NCI-H446 (cell line): ENCODE data around the gene SDC4.

Experiments used
- DNase-seq, 2 experiments: peaks; one replicate each; lab custom pipeline; 2025; lab: John Stamatoyannopoulos, UW

The SDC4 gene

GRCh38 chr20:45347936-45348778 is at the start of gene SDC4:
TSS of gene SDC4 (minus strand) at chr20:45348424. CDS start at chr20:45348384, 40 bp downstream.
- DNase-seq, result no peak

GRCh38 chr20:45395114-45395415 is 46.8 kb upstream of the SDC4 start:
- DNase-seq, result no peak

- no peak for DNase-seq
These were observed 46.2 kb upstream of the SDC4 start for GRCh38 chr20:45394221-45395113.

- DNase-seq, result no peak
These were observed 44.5 kb upstream of the SDC4 start for GRCh38 chr20:45392733-45393132.

GRCh38 chr20:45391559-45391958 is 43.3 kb upstream of the SDC4 start:
- no peak for DNase-seq

GRCh38 chr20:45390931-45391330 is 42.7 kb upstream of the SDC4 start:
- no peak for DNase-seq

GRCh38 chr20:45387274-45387673 is 39.0 kb upstream of the SDC4 start:
- DNase-seq, result no peak

GRCh38 chr20:45378191-45378590 is 30.0 kb upstream of the SDC4 start, which contains the start of gene TP53TG5:
TSS of gene TP53TG5 (minus strand) at chr20:45378325. CDS start at chr20:45378236, 89 bp downstream.
- no peak for DNase-seq

- DNase-seq, result no peak
These were observed 29.0 kb upstream of the SDC4 start for GRCh38 chr20:45377269-45377668.

GRCh38 chr20:45374966-45375365 is 26.7 kb upstream of the SDC4 start:
- no peak for DNase-seq

GRCh38 chr20:45374101-45374467 is 25.9 kb upstream of the SDC4 start:
- no peak for DNase-seq

GRCh38 chr20:45373353-45374100 is 25.3 kb upstream of the SDC4 start:
- peak; percentile 6 to 38 for DNase-seq

- no peak for DNase-seq
These were observed 24.6 kb upstream of the SDC4 start for GRCh38 chr20:45372646-45373352.

- no peak for DNase-seq
These were observed 24.0 kb upstream of the SDC4 start for GRCh38 chr20:45372241-45372640.

- DNase-seq, result no peak
These were observed 22.4 kb upstream of the SDC4 start for GRCh38 chr20:45370571-45371160.

- DNase-seq, result no peak
These were observed 20.2 kb upstream of the SDC4 start for GRCh38 chr20:45368221-45368980.

GRCh38 chr20:45367126-45367525 is 18.9 kb upstream of the SDC4 start:
- no peak for DNase-seq

- DNase-seq, result no peak
These were observed 18.4 kb upstream of the SDC4 start for GRCh38 chr20:45366631-45367030.

- no peak for DNase-seq
These were observed 18.0 kb upstream of the SDC4 start for GRCh38 chr20:45366192-45366591.

GRCh38 chr20:45365444-45365970 is 17.3 kb upstream of the SDC4 start:
- no peak for DNase-seq
